ENCODE results near the gene NF2. TPM values are rescaled to one million over a fixed set of nuclear protein-coding genes. Genes with fewer than 3 reads are reported as not detected.

The NF2 gene
- total RNA-seq, 1 experiment from 2014 or later, result 190 TPM

DNA sequence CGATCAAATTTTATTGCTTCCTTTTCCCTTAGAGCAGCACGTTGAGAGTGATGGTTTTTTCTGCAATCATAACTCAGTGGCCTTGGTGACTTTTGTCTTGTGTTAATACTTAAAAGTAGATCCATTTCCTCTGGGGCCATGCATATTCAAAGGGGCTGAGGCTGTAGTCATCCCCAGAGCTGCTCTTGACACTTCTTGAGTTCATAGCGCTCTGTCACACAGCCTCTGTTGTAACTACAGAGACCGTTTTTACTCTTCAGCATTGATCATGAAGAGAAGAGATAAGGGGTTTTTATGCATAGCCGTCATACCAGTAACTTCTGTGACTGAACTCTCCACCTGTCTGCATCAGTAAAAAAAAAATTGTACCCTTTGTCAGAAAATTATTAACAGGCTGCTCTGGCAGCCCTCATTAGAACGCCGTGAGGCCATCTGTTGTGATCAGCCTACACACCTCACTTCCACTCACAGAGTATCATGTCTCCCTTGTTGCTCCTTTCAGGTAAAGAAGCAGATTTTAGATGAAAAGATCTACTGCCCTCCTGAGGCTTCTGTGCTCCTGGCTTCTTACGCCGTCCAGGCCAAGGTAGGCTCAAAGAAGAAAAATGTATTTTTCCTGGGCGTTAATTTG, 38.4 kb downstream of the NF2 start:
- intact Hi-C loops (cut with micrococcal nuclease; ENCODE audit: unreplicated experiment), result no loop called here
- Histone ChIP-seq H3K27ac (ENCODE audit: low read length) (no peak overlapping the region), H3K4me1 (ENCODE audit: control insufficient read depth, insufficient read depth, low read length) (peaks cover 9% of the 10 kb centered on the region), H3K27me3 (ENCODE audit: control insufficient read depth, insufficient read depth, low read length) (no peaks in the 10 kb centered on the region), H3K36me3 (ENCODE audit: control insufficient read depth, insufficient read depth, low read length) (peaks cover 7% of the 10 kb centered on the region), H3K9me3 (ENCODE audit: control insufficient read depth, insufficient read depth, low read depth, low read length) (no peaks in the 10 kb centered on the region), H3K4me3 (ENCODE audit: low read depth in 2 of 2, low read length in 2 of 2) (no peak overlapping the region)
- no peak for ATAC-seq
- ChIA-PET CTCF (no interaction called here), POLR2A (no interaction called here)
- in situ Hi-C loops (cut with HindIII; ENCODE audit: low pct_unique_long_range_greater_than_20kb, low sequenced_read_pairs), result no loop called here
- BruUV-seq (replicated peaks), result no TSS peak
- no peak for DNase-seq (ENCODE audit: low read depth, low spot score)
- TF ChIP-seq POLR2AphosphoS5 (IDR thresholded peaks at IDR 0.05; ENCODE audit: low read depth, low read length) (no peak), TCF7L2 (IDR thresholded peaks at IDR 0.05; ENCODE audit: low read depth, low read length) (no peak), SIN3A (IDR thresholded peaks at IDR 0.05; ENCODE audit: borderline replicate concordance, insufficient read depth, low read depth, low read length) (no peak)
- TF ChIP-seq, protein P1, sequence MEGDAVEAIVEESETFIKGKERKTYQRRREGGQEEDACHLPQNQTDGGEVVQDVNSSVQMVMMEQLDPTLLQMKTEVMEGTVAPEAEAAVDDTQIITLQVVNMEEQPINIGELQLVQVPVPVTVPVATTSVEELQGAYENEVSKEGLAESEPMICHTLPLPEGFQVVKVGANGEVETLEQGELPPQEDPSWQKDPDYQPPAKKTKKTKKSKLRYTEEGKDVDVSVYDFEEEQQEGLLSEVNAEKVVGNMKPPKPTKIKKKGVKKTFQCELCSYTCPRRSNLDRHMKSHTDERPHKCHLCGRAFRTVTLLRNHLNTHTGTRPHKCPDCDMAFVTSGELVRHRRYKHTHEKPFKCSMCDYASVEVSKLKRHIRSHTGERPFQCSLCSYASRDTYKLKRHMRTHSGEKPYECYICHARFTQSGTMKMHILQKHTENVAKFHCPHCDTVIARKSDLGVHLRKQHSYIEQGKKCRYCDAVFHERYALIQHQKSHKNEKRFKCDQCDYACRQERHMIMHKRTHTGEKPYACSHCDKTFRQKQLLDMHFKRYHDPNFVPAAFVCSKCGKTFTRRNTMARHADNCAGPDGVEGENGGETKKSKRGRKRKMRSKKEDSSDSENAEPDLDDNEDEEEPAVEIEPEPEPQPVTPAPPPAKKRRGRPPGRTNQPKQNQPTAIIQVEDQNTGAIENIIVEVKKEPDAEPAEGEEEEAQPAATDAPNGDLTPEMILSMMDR (IDR thresholded peaks at IDR 0.05), result no peak
- TF ChIP-seq, protein P2, sequence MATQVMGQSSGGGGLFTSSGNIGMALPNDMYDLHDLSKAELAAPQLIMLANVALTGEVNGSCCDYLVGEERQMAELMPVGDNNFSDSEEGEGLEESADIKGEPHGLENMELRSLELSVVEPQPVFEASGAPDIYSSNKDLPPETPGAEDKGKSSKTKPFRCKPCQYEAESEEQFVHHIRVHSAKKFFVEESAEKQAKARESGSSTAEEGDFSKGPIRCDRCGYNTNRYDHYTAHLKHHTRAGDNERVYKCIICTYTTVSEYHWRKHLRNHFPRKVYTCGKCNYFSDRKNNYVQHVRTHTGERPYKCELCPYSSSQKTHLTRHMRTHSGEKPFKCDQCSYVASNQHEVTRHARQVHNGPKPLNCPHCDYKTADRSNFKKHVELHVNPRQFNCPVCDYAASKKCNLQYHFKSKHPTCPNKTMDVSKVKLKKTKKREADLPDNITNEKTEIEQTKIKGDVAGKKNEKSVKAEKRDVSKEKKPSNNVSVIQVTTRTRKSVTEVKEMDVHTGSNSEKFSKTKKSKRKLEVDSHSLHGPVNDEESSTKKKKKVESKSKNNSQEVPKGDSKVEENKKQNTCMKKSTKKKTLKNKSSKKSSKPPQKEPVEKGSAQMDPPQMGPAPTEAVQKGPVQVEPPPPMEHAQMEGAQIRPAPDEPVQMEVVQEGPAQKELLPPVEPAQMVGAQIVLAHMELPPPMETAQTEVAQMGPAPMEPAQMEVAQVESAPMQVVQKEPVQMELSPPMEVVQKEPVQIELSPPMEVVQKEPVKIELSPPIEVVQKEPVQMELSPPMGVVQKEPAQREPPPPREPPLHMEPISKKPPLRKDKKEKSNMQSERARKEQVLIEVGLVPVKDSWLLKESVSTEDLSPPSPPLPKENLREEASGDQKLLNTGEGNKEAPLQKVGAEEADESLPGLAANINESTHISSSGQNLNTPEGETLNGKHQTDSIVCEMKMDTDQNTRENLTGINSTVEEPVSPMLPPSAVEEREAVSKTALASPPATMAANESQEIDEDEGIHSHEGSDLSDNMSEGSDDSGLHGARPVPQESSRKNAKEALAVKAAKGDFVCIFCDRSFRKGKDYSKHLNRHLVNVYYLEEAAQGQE (IDR thresholded peaks at IDR 0.05; ENCODE audit: insufficient read depth in 1 of 2, low read depth in 2 of 2, low read length in 1 of 2), result no peak

DNA sequence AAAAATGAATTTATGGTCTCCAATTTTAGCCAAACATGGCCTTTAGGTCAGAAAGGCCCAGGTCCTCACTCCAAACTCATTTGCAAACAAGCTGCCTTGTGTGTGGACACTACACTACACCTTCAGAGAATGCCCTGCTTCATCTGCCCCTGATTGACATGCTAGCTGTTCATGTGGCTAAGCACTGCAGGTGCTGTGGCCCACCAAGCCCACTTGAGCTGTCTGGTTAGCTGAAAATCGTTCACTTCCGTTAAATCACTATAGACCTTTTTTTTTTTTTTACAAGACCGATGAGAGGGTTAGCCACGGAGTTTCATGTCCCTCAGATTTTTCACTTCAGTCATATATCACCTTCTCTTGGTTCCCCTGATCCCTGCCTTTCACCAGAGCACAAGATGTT, 39.3 kb downstream of the NF2 start:
- ATAC-seq, result no peak
- Histone ChIP-seq H3K4me3 (ENCODE audit: low read depth in 2 of 2, low read length in 2 of 2) (no peak overlapping the region), H3K4me1 (ENCODE audit: control insufficient read depth, insufficient read depth, low read length) (peaks cover 4% of the 10 kb centered on the region; the same call in 1 of the 2 replicates), H3K27ac (ENCODE audit: low read length) (no peak overlapping the region), H3K27me3 (ENCODE audit: control insufficient read depth, insufficient read depth, low read length) (no peaks in the 10 kb centered on the region), H3K9me3 (ENCODE audit: control insufficient read depth, insufficient read depth, low read depth, low read length) (no peaks in the 10 kb centered on the region), H3K36me3 (ENCODE audit: control insufficient read depth, insufficient read depth, low read length) (peaks cover 7% of the 10 kb centered on the region)
- TF ChIP-seq, protein P1 (IDR thresholded peaks at IDR 0.05), result no peak
- TF ChIP-seq SIN3A (IDR thresholded peaks at IDR 0.05; ENCODE audit: borderline replicate concordance, insufficient read depth, low read depth, low read length), result no peak
- BruUV-seq (replicated peaks), result no TSS peak
- in situ Hi-C loops (cut with HindIII; ENCODE audit: low pct_unique_long_range_greater_than_20kb, low sequenced_read_pairs) (no loop called here), intact Hi-C loops (cut with micrococcal nuclease; ENCODE audit: unreplicated experiment) (no loop called here)
- POLR2A ChIA-PET, result no interaction called here
- DNase-seq (ENCODE audit: low read depth, low spot score), result no peak
- CTCF ChIA-PET, result no interaction called here
